ENCODE data around the gene FASN. TPM values are rescaled to one million over a fixed set of nuclear protein-coding genes. Genes with fewer than 3 reads are reported as not detected.
A peak's percentile ranks its signal among the peaks of the same experiment; 100 is the strongest.

FASN gene
- total and polyA plus RNA-seq, 2 of the 13 experiments (the other 11 are each of a cell fraction or from before 2014, with no cell fraction given): 51.7 to 101 TPM

GRCh38 chr17:82037092-82037888 lies 60.7 kb downstream of the FASN start, which contains the start of gene DCXR (continued):
- TF ChIP-seq ARID5B (CRISPR knock-in tag; IDR thresholded peaks at IDR 0.05) (peak; percentile 68; the same call in 1 of the 2 replicates), FOXA1 (IDR thresholded peaks at IDR 0.05) (no peak), FOXA1 (CRISPR knock-in tag; IDR thresholded peaks at IDR 0.05) (no peak; the same call in 1 of the 2 replicates), ZNF276 (CRISPR knock-in tag; IDR thresholded peaks at IDR 0.05; ENCODE audit: low read depth) (no peak; the same call in 1 of the 2 replicates), CENPBD1 (CRISPR knock-in tag; IDR thresholded peaks at IDR 0.05; ENCODE audit: borderline replicate concordance, low read depth) (no peak; the same call in 1 of the 2 replicates), LBX2 (CRISPR knock-in tag; IDR thresholded peaks at IDR 0.05; ENCODE audit: borderline replicate concordance) (peak; percentile 92), NR2F2 (IDR thresholded peaks at IDR 0.05; ENCODE audit: borderline replicate concordance, low read depth) (peak; percentile 35; the same call in 1 of the 2 replicates), MLXIP (CRISPR knock-in tag; IDR thresholded peaks at IDR 0.05; ENCODE audit: borderline replicate concordance) (no peak), TFE3 (CRISPR knock-in tag; IDR thresholded peaks at IDR 0.05) (peak; percentile 21; the same call in 1 of the 2 replicates), HNF4G (IDR thresholded peaks at IDR 0.05; ENCODE audit: borderline replicate concordance, low read depth, low read length) (no peak), HNF4G (CRISPR knock-in tag; IDR thresholded peaks at IDR 0.05; ENCODE audit: borderline replicate concordance, low read depth) (peak; percentile 75), ZNF616 (CRISPR knock-in tag; IDR thresholded peaks at IDR 0.05; ENCODE audit: low read depth) (peak; percentile 49; the same call in 1 of the 2 replicates), ZNF891 (CRISPR knock-in tag; IDR thresholded peaks at IDR 0.05) (peak; percentile 98), U2AF2 (IDR thresholded peaks at IDR 0.05; ENCODE audit: low read depth, low read length) (no peak), HBP1 (CRISPR knock-in tag; IDR thresholded peaks at IDR 0.05; ENCODE audit: low read depth) (peak; percentile 77; the same call in 1 of the 2 replicates)

Measured in HepG2 (cell line).